ENCODE measurements around the gene CELSR1. TPM values are rescaled to one million over a fixed set of nuclear protein-coding genes. Genes with fewer than 3 reads are reported as not detected.

The CELSR1 gene
- polyA plus RNA-seq, 1 experiment = 0.14 TPM

GRCh38 chr22:46461566-46462180 lies 75.7 kb downstream of the CELSR1 start:
- TF ChIP-seq CTCF (IDR thresholded peaks at IDR 0.05; ENCODE audit: low read depth, low read length) = no peak
- no peak for DNase-seq (ENCODE audit: low read depth, low spot score)
- no peak overlapping the region for H3K27ac ChIP-seq (ENCODE audit: low read depth, low read length)
- ChIA-PET POLR2A (no interaction called here), CTCF (no interaction called here)
- peaks cover 20% of the 10 kb centered on the region for H3K27me3 ChIP-seq (ENCODE audit: control insufficient read depth, insufficient read depth, low read length)
- peaks cover 16% of the 10 kb centered on the region for H3K9me3 ChIP-seq (ENCODE audit: control insufficient read depth, insufficient read depth, low read length)
- H3K4me3 ChIP-seq (ENCODE audit: low read depth, low read length) = no peak overlapping the region

GRCh38 chr22:46460857-46461256 lies 76.6 kb downstream of the CELSR1 start:
- ChIA-PET CTCF (no interaction called here), POLR2A (interaction anchor here (0.7 kb wide), 1 partner anchor 9 kb away, joined by 3 read pairs; no protein-coding TSS in a partner anchor)
- Histone ChIP-seq H3K27me3 (ENCODE audit: control insufficient read depth, insufficient read depth, low read length) (peaks cover 14% of the 10 kb centered on the region), H3K4me3 (ENCODE audit: low read depth, low read length) (no peak overlapping the region), H3K9me3 (ENCODE audit: control insufficient read depth, insufficient read depth, low read length) (peaks cover 9% of the 10 kb centered on the region; the same call in 1 of the 2 replicates), H3K27ac (ENCODE audit: low read depth, low read length) (no peak overlapping the region)
- no peak for DNase-seq (ENCODE audit: low read depth, low spot score)
- no peak for TF ChIP-seq CTCF (IDR thresholded peaks at IDR 0.05; ENCODE audit: low read depth, low read length)

GRCh38 chr22:46459347-46460065 lies 77.9 kb downstream of the CELSR1 start:
- no peak for DNase-seq (ENCODE audit: low read depth, low spot score)
- TF ChIP-seq CTCF (IDR thresholded peaks at IDR 0.05; ENCODE audit: low read depth, low read length) = no peak
- ChIA-PET CTCF (interaction anchor here (1.0 kb wide), 1 partner anchor 83 kb away, joined by 3 read pairs; no protein-coding TSS in a partner anchor), POLR2A (no interaction called here)
- Histone ChIP-seq H3K27me3 (ENCODE audit: control insufficient read depth, insufficient read depth, low read length) (peaks cover 20% of the 10 kb centered on the region), H3K9me3 (ENCODE audit: control insufficient read depth, insufficient read depth, low read length) (peaks cover 9% of the 10 kb centered on the region; the same call in 1 of the 2 replicates), H3K27ac (ENCODE audit: low read depth, low read length) (no peak overlapping the region), H3K4me3 (ENCODE audit: low read depth, low read length) (no peak overlapping the region)

- H3K27ac ChIP-seq (ENCODE audit: low read depth, low read length) = no peak overlapping the region
- H3K9me3 ChIP-seq (ENCODE audit: control insufficient read depth, insufficient read depth, low read length) = peaks cover 8% of the 10 kb centered on the region; the same call in 1 of the 2 replicates
- H3K4me3 ChIP-seq (ENCODE audit: low read depth, low read length) = no peak overlapping the region
- TF ChIP-seq CTCF (IDR thresholded peaks at IDR 0.05; ENCODE audit: low read depth, low read length) = no peak
- no peak for DNase-seq (ENCODE audit: low read depth, low spot score)
- ChIA-PET POLR2A (no interaction called here), CTCF (no interaction called here)
- H3K27me3 ChIP-seq (ENCODE audit: control insufficient read depth, insufficient read depth, low read length) = peaks cover 28% of the 10 kb centered on the region
Observed at GRCh38 chr22:46458525-46458924, 78.9 kb downstream of the CELSR1 start.

Data from AG04450 (cell line).